Stimulated activated CD8-positive, alpha-beta memory T cell treated with anti-CD3 and anti-CD28 coated beads, Interleukin-12 subunit alpha, Interleukin-12 subunit beta, amount 100 ng/mL, for 24 hours (primary cell): Measurements from ENCODE around the gene DUSP8.

ENCODE experiments used
- DNase-seq: peaks from one replicate; pipeline ENCODE4 v3.0.0-alpha.2; 2020; ENCODE audit errors: extremely low read depth

The DUSP8 gene

GRCh38 chr11:1532606-1533341 lies 39.3 kb downstream of the DUSP8 start:
- DNase-seq: no peak

GRCh38 chr11:1532014-1532586 lies 40.0 kb downstream of the DUSP8 start:
- no peak for DNase-seq

GRCh38 chr11:1531449-1532013 lies 40.5 kb downstream of the DUSP8 start:
- no peak for DNase-seq

GRCh38 chr11:1530686-1531448 lies 41.2 kb downstream of the DUSP8 start:
- no peak for DNase-seq

- DNase-seq: no peak
Observed at GRCh38 chr11:1529774-1530173, 42.3 kb downstream of the DUSP8 start.

GRCh38 chr11:1529286-1529685 lies 42.8 kb downstream of the DUSP8 start:
- no peak for DNase-seq

- DNase-seq: no peak
Observed at GRCh38 chr11:1528710-1529109, 43.4 kb downstream of the DUSP8 start.

GRCh38 chr11:1526785-1527184 lies 45.3 kb downstream of the DUSP8 start:
- DNase-seq: no peak

GRCh38 chr11:1523779-1524178 lies 48.3 kb downstream of the DUSP8 start:
- DNase-seq: no peak

- DNase-seq: no peak
Observed at GRCh38 chr11:1523077-1523476, 49.0 kb downstream of the DUSP8 start.

- DNase-seq: no peak
Observed at GRCh38 chr11:1522081-1522424, 50.0 kb downstream of the DUSP8 start.

GRCh38 chr11:1521382-1522080 lies 50.5 kb downstream of the DUSP8 start:
- DNase-seq: no peak

- DNase-seq: no peak
Observed at GRCh38 chr11:1520663-1521267, 51.3 kb downstream of the DUSP8 start.

GRCh38 chr11:1520209-1520662 lies 51.8 kb downstream of the DUSP8 start:
- DNase-seq: no peak

GRCh38 chr11:1519028-1520010 lies 52.8 kb downstream of the DUSP8 start:
- DNase-seq: no peak

- no peak for DNase-seq
Observed at GRCh38 chr11:1518301-1518700, 53.8 kb downstream of the DUSP8 start.

GRCh38 chr11:1517117-1518005 lies 54.7 kb downstream of the DUSP8 start:
- DNase-seq: no peak

- no peak for DNase-seq
Observed at GRCh38 chr11:1516273-1517067, 55.6 kb downstream of the DUSP8 start.
